ENCODE results near the gene FLNB. TPM values are rescaled to one million over a fixed set of nuclear protein-coding genes. Genes with fewer than 3 reads are reported as not detected.

Gene FLNB
- total and polyA plus RNA-seq, 2 of the 13 experiments (the other 11 are each of a cell fraction or from before 2014, with no cell fraction given), result 106 to 130 TPM

GRCh38 chr3:57983734-57984518, 24.3 kb upstream of the FLNB start (continued):
- TF ChIP-seq ARID5B (CRISPR knock-in tag; IDR thresholded peaks at IDR 0.05), result peak; percentile 76
- 0 out of 2 replicates have a peak, but pooled peaks have one; percentile 5 for TF ChIP-seq ARNT2 (CRISPR knock-in tag; IDR thresholded peaks at IDR 0.05; ENCODE audit: low read depth)
- no peak for TF ChIP-seq ONECUT2 (CRISPR knock-in tag; IDR thresholded peaks at IDR 0.05)
- no peak for TF ChIP-seq CC2D1A (CRISPR knock-in tag; IDR thresholded peaks at IDR 0.05)
- TF ChIP-seq, protein P1, sequence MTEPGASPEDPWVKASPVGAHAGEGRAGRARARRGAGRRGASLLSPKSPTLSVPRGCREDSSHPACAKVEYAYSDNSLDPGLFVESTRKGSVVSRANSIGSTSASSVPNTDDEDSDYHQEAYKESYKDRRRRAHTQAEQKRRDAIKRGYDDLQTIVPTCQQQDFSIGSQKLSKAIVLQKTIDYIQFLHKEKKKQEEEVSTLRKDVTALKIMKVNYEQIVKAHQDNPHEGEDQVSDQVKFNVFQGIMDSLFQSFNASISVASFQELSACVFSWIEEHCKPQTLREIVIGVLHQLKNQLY (CRISPR knock-in tag; IDR thresholded peaks at IDR 0.05), result peak; percentile 18; the same call in 1 of the 2 replicates
- TF ChIP-seq RBAK (CRISPR knock-in tag; IDR thresholded peaks at IDR 0.05), result no peak
- peak; percentile 29; the same call in 1 of the 2 replicates for TF ChIP-seq ZFP90 (CRISPR knock-in tag; IDR thresholded peaks at IDR 0.05; ENCODE audit: borderline replicate concordance)
- TF ChIP-seq, protein P2, sequence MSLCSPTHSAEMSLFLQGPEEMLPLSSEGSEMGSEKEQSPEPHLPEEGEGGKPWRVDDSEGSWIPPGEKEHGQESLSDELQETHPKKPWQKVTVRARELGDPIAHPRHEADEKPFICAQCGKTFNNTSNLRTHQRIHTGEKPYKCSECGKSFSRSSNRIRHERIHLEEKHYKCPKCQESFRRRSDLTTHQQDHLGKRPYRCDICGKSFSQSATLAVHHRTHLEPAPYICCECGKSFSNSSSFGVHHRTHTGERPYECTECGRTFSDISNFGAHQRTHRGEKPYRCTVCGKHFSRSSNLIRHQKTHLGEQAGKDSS (CRISPR knock-in tag; IDR thresholded peaks at IDR 0.05; ENCODE audit: borderline replicate concordance, low read depth), result peak; percentile 65; the same call in 1 of the 2 replicates
- 0 out of 2 replicates have a peak, but pooled peaks have one; percentile 16 for TF ChIP-seq NFYB (CRISPR knock-in tag; IDR thresholded peaks at IDR 0.05)
- peak; percentile 27; the same call in 1 of the 2 replicates for TF ChIP-seq CEBPG (CRISPR knock-in tag; IDR thresholded peaks at IDR 0.05)
- TF ChIP-seq ZNF770 (CRISPR knock-in tag; IDR thresholded peaks at IDR 0.05), result 0 out of 2 replicates have a peak, but pooled peaks have one; percentile 21
- no peak; the same call in 1 of the 2 replicates for TF ChIP-seq SKIL (CRISPR knock-in tag; IDR thresholded peaks at IDR 0.05; ENCODE audit: borderline replicate concordance)
- no peak for TF ChIP-seq KDM5B (CRISPR knock-in tag; IDR thresholded peaks at IDR 0.05; ENCODE audit: borderline replicate concordance)
- peak; percentile 45 for TF ChIP-seq MED8 (CRISPR knock-in tag; IDR thresholded peaks at IDR 0.05; ENCODE audit: insufficient replicate concordance)
- 0 out of 2 replicates have a peak, but pooled peaks have one; percentile 28 for TF ChIP-seq ZNF230 (CRISPR knock-in tag; IDR thresholded peaks at IDR 0.05)
- peak; percentile 88 for TF ChIP-seq RARA (CRISPR knock-in tag; IDR thresholded peaks at IDR 0.05)
- no peak for TF ChIP-seq SOX6 (IDR thresholded peaks at IDR 0.05)
- peak; percentile 59; the same call in 1 of the 2 replicates for TF ChIP-seq SOX6 (CRISPR knock-in tag; IDR thresholded peaks at IDR 0.05)
- no peak for TF ChIP-seq ZNF737 (CRISPR knock-in tag; IDR thresholded peaks at IDR 0.05; ENCODE audit: borderline replicate concordance)
- TF ChIP-seq ZMYM3 (CRISPR knock-in tag; IDR thresholded peaks at IDR 0.05), result peak; percentile 72
